CD4-positive, alpha-beta T cell (primary cell): Measurements from ENCODE around the gene IQSEC3. TPM values are rescaled to one million over a fixed set of nuclear protein-coding genes. Genes with fewer than 3 reads are reported as not detected.

Experiments
- ATAC-seq: fragments of 200-7000 bp; cut with Tn5 transposase; one replicate; pipeline ENCODE4 v1.10.0; 2022; ENCODE audit warnings: mild to moderate bottlenecking; ENCODE audit not compliant: poor library complexity
- CTCF ChIA-PET: fragments of 350-600 bp; sonication (Branson Sonifier 250); formaldehyde crosslinking; loops from one replicate; lab custom pipeline; 2021; ENCODE audit warnings: antibody characterized with exemption, inconsistent platforms; lab: Charles Lee
- POLR2A ChIA-PET: fragments of 350-600 bp; sonication (Branson Sonifier 250); formaldehyde crosslinking; loops from one replicate; lab custom pipeline; 2021; ENCODE audit warnings: antibody characterized with exemption, inconsistent platforms; lab: Charles Lee
- DNase-seq, 14 experiments: peaks; one replicate each; pipeline ENCODE4 v3.0.0-alpha.2; 2013 to 2020; ENCODE audit warnings: mixed read lengths in 2 of 14
- H3K27ac ChIP-seq, 2 donors: one replicate each; pipeline versions ENCODE4 v1.5.1 to v1.7.0; 2013; ENCODE audit warnings: low read length in 2 of 2, low read depth in 1 of 2, mild to moderate bottlenecking in 1 of 2
- H3K27me3 ChIP-seq, 2 experiments: 1 replicate in 1 of 2; 2 replicates in 1 of 2; pipeline versions ENCODE4 v1.6.1 to v1.7.0; 2013; ENCODE audit warnings: low read length in 2 of 2, control low read depth in 1 of 2, mild to moderate bottlenecking in 1 of 2, moderate library complexity in 1 of 2; ENCODE audit not compliant: insufficient read depth in 2 of 2, control insufficient read depth in 1 of 2
- H3K36me3 ChIP-seq: one replicate; pipeline ENCODE4 v1.6.1; 2013; ENCODE audit warnings: low read length, control low read depth; ENCODE audit not compliant: insufficient read depth
- H3K4me1 ChIP-seq: one replicate; pipeline ENCODE4 v1.6.1; 2013; ENCODE audit warnings: low read length, control low read depth; ENCODE audit not compliant: insufficient read depth
- H3K4me3 ChIP-seq: one replicate; pipeline ENCODE4 v1.5.1; 2013; ENCODE audit warnings: mild to moderate bottlenecking, low read length, moderate library complexity
- H3K9me3 ChIP-seq, 2 experiments: 1 replicate in 1 of 2; 2 replicates in 1 of 2; pipeline versions ENCODE4 v1.6.1 to v1.7.0; 2013; ENCODE audit warnings: low read length in 2 of 2, mild to moderate bottlenecking in 2 of 2, control low read depth in 1 of 2, moderate library complexity in 1 of 2; ENCODE audit not compliant: control insufficient read depth in 1 of 2, insufficient read depth in 1 of 2
- H3K27ac Mint-ChIP-seq: one replicate; pipeline ENCODE4 v1.8.0; 2020; ENCODE audit warnings: mixed read lengths
- H3K27me3 Mint-ChIP-seq: one replicate; pipeline ENCODE4 v1.8.0; 2021; ENCODE audit warnings: mixed read lengths
- H3K36me3 Mint-ChIP-seq: one replicate; pipeline ENCODE4 v1.8.0; 2021; ENCODE audit warnings: low read depth, mixed read lengths
- H3K4me1 Mint-ChIP-seq: one replicate; pipeline ENCODE4 v1.8.0; 2021; ENCODE audit warnings: low read depth, mixed read lengths
- H3K4me3 Mint-ChIP-seq: one replicate; pipeline ENCODE4 v1.8.0; 2020; ENCODE audit warnings: mild to moderate bottlenecking, mixed read lengths
- H3K9me3 Mint-ChIP-seq: one replicate; pipeline ENCODE4 v1.8.0; 2020; ENCODE audit warnings: mixed read lengths
- CTCF ChIP-seq: fragments of 200-600 bp; IDR thresholded peaks from one replicate; pipeline ENCODE4 v1.8.0; 2022; ENCODE audit warnings: antibody characterized with exemption, mild to moderate bottlenecking
- intact Hi-C, 2 experiments: fragments of 100-400 bp; cut with DNase I in 1 of 2; cut with micrococcal nuclease in 1 of 2; formaldehyde crosslinking; loops; one replicate each; pipeline versions ENCODE4 v1.15.1 to v1.9.0; 2023 to 2025; cut with DNase I, micrococcal nuclease
- total RNA-seq, 174 experiments: library from RNA in 2 of 174; stranded (reverse) in 2 of 174; gene quantifications; one replicate each; pipeline ENCODE4 v1.2.3 and lab custom pipeline; 2021 to 2026

IQSEC3 gene
- total RNA-seq, 2 experiments from 2014 or later: 0.19 TPM; not detected in 1

- Mint-ChIP-seq H3K36me3 (no peaks in the 10 kb centered on the region), H3K27ac (no peak overlapping the region), H3K4me3 (no peak overlapping the region), H3K9me3 (no peaks in the 10 kb centered on the region), H3K4me1 (peaks cover 12% of the 10 kb centered on the region), H3K27me3 (peaks cover 38% of the 10 kb centered on the region)
- no peak overlapping the region for H3K4me3 ChIP-seq
- CTCF ChIA-PET: no interaction called here
- ATAC-seq (no peak), DNase-seq (no peak)
- POLR2A ChIA-PET: no interaction called here
- H3K27me3 ChIP-seq: peaks cover 0 to 10% of the 10 kb centered on the region in 2 experiments
- no peak overlapping the region for H3K27ac ChIP-seq
- peaks cover 6% of the 10 kb centered on the region for H3K4me1 ChIP-seq
- peaks cover 0 to 5% of the 10 kb centered on the region in 2 experiments for H3K9me3 ChIP-seq
- H3K36me3 ChIP-seq: no peaks in the 10 kb centered on the region
- no peak for TF ChIP-seq CTCF
- intact Hi-C loops: no loop called here
Measured at GRCh38 chr12:169528-170370, 103.2 kb downstream of the IQSEC3 start.

- Histone ChIP-seq H3K4me3 (no peak overlapping the region), H3K9me3 (peaks cover 0 to 5% of the 10 kb centered on the region in 2 experiments), H3K27ac (no peak overlapping the region), H3K36me3 (no peaks in the 10 kb centered on the region), H3K27me3 (peaks cover 0 to 10% of the 10 kb centered on the region in 2 experiments), H3K4me1 (peaks cover 6% of the 10 kb centered on the region)
- no peak overlapping the region for H3K4me3 Mint-ChIP-seq
- DNase-seq (no peak), ATAC-seq (no peak)
- no peaks in the 10 kb centered on the region for H3K9me3 Mint-ChIP-seq
- H3K36me3 Mint-ChIP-seq: no peaks in the 10 kb centered on the region
- POLR2A ChIA-PET: no interaction called here
- CTCF ChIA-PET: no interaction called here
- no peak for TF ChIP-seq CTCF
- peaks cover 12% of the 10 kb centered on the region for H3K4me1 Mint-ChIP-seq
- no peak overlapping the region for H3K27ac Mint-ChIP-seq
- intact Hi-C loops: no loop called here
- peaks cover 32% of the 10 kb centered on the region for H3K27me3 Mint-ChIP-seq
Measured at GRCh38 chr12:170371-171225, 104.0 kb downstream of the IQSEC3 start.

- ChIA-PET POLR2A (no interaction called here), CTCF (no interaction called here)
- H3K27me3 Mint-ChIP-seq: peaks cover 28% of the 10 kb centered on the region
- H3K4me3 Mint-ChIP-seq: no peak overlapping the region
- H3K27me3 ChIP-seq: peaks cover 0 to 10% of the 10 kb centered on the region in 2 experiments
- ATAC-seq (no peak), DNase-seq (no peak)
- H3K27ac ChIP-seq: no peak overlapping the region
- intact Hi-C loops: no loop called here
- TF ChIP-seq CTCF: no peak
- no peaks in the 10 kb centered on the region for H3K36me3 ChIP-seq
- peaks cover 6% of the 10 kb centered on the region for H3K4me1 ChIP-seq
- no peaks in the 10 kb centered on the region for H3K36me3 Mint-ChIP-seq
- H3K4me1 Mint-ChIP-seq: peaks cover 12% of the 10 kb centered on the region
- peaks cover 0 to 5% of the 10 kb centered on the region in 2 experiments for H3K9me3 ChIP-seq
- H3K27ac Mint-ChIP-seq: no peak overlapping the region
- no peaks in the 10 kb centered on the region for H3K9me3 Mint-ChIP-seq
- no peak overlapping the region for H3K4me3 ChIP-seq
Measured at GRCh38 chr12:171276-171675, 104.7 kb downstream of the IQSEC3 start.
